ENCODE data around the gene DYNC1LI1. TPM values are rescaled to one million over a fixed set of nuclear protein-coding genes. Genes with fewer than 3 reads are reported as not detected.
A peak's percentile ranks its signal among the peaks of the same experiment; 100 is the strongest.
"Not testable (repeated sequence)": the region's sequence is repeated elsewhere in the genome, so short reads cannot be mapped to it uniquely, and the experiment has no call there.

The DYNC1LI1 gene
- total and polyA plus RNA-seq, 8 donors, result 32.6 to 44.2 (median 39.6) TPM

- DNase-seq, result no peak
- Histone ChIP-seq H3K27me3 (no peaks in the 10 kb centered on the region), H3K27ac (no peak overlapping the region), H3K4me3 (no peak overlapping the region), H3K4me1 (no peaks in the 10 kb centered on the region), H3K36me3 (no peaks in the 10 kb centered on the region), H3K9me3 (no peaks in the 10 kb centered on the region)
- ATAC-seq, result peak; percentile 52
- TF ChIP-seq, protein P1, sequence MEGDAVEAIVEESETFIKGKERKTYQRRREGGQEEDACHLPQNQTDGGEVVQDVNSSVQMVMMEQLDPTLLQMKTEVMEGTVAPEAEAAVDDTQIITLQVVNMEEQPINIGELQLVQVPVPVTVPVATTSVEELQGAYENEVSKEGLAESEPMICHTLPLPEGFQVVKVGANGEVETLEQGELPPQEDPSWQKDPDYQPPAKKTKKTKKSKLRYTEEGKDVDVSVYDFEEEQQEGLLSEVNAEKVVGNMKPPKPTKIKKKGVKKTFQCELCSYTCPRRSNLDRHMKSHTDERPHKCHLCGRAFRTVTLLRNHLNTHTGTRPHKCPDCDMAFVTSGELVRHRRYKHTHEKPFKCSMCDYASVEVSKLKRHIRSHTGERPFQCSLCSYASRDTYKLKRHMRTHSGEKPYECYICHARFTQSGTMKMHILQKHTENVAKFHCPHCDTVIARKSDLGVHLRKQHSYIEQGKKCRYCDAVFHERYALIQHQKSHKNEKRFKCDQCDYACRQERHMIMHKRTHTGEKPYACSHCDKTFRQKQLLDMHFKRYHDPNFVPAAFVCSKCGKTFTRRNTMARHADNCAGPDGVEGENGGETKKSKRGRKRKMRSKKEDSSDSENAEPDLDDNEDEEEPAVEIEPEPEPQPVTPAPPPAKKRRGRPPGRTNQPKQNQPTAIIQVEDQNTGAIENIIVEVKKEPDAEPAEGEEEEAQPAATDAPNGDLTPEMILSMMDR (IDR thresholded peaks at IDR 0.05), result no peak
- intact Hi-C loops (cut with DNase I), result no loop called here
Measured at GRCh38 chr3:32592011-32592410, 21.4 kb upstream of the DYNC1LI1 start.

GRCh38 chr3:32591186-32591585 lies 20.5 kb upstream of the DYNC1LI1 start:
- H3K27ac ChIP-seq, result no peak overlapping the region
- H3K4me3 ChIP-seq, result no peak overlapping the region
- H3K4me1 ChIP-seq, result no peaks in the 10 kb centered on the region
- H3K27me3 ChIP-seq, result no peaks in the 10 kb centered on the region
- intact Hi-C loops (cut with DNase I), result no loop called here
- DNase-seq, result no peak
- H3K36me3 ChIP-seq, result no peaks in the 10 kb centered on the region
- H3K9me3 ChIP-seq, result no peaks in the 10 kb centered on the region
- no peak for ATAC-seq
- TF ChIP-seq, protein P1 (IDR thresholded peaks at IDR 0.05), result no peak

DNA sequence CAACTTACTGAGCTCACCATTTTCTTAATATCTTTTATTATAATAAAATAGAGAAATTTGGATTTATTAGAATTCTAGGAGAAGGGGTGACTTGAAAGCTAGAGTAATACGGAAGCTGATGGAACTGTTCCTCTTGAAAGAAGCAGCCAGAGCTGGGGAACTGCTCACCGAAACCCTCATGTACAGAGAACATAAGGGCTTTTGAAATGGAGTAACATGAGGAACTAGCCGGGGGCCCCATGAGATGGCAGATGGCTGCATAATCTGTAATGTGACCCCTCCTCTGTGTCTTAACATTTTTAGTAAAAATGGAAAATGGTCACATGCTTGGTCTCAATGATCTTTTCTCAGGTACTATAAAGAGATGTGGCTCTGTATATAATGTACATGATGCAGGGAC lies 15.7 kb upstream of the DYNC1LI1 start:
- TF ChIP-seq, protein P1 (IDR thresholded peaks at IDR 0.05), result no peak
- ATAC-seq (no peak), DNase-seq (no peak)
- intact Hi-C loops (cut with DNase I), result no loop called here
- Histone ChIP-seq H3K36me3 (no peaks in the 10 kb centered on the region), H3K27ac (no peak overlapping the region), H3K9me3 (no peaks in the 10 kb centered on the region), H3K4me1 (no peaks in the 10 kb centered on the region), H3K27me3 (no peaks in the 10 kb centered on the region), H3K4me3 (no peak overlapping the region)

GRCh38 chr3:32584660-32585059 lies 14.0 kb upstream of the DYNC1LI1 start:
- no peaks in the 10 kb centered on the region for H3K36me3 ChIP-seq
- H3K27ac ChIP-seq, result no peak overlapping the region
- no peak overlapping the region for H3K4me3 ChIP-seq
- DNase-seq, result no peak
- H3K27me3 ChIP-seq, result no peaks in the 10 kb centered on the region
- H3K4me1 ChIP-seq, result no peaks in the 10 kb centered on the region
- no peaks in the 10 kb centered on the region for H3K9me3 ChIP-seq
- intact Hi-C loops (cut with DNase I), result no loop called here
- TF ChIP-seq, protein P1 (IDR thresholded peaks at IDR 0.05), result no peak
- ATAC-seq, result peak; percentile 38

GRCh38 chr3:32583708-32584107 lies 13.1 kb upstream of the DYNC1LI1 start:
- TF ChIP-seq, protein P1 (IDR thresholded peaks at IDR 0.05), result no peak
- Histone ChIP-seq H3K4me1 (no peaks in the 10 kb centered on the region), H3K27ac (no peak overlapping the region), H3K27me3 (no peaks in the 10 kb centered on the region), H3K36me3 (no peaks in the 10 kb centered on the region), H3K9me3 (no peaks in the 10 kb centered on the region), H3K4me3 (no peak overlapping the region)
- intact Hi-C loops (cut with DNase I), result no loop called here
- ATAC-seq (no peak), DNase-seq (no peak)

GRCh38 chr3:32578669-32579068 lies 8.0 kb upstream of the DYNC1LI1 start:
- H3K27me3 ChIP-seq; H3K4me3 ChIP-seq; ATAC-seq; H3K9me3 ChIP-seq; H3K36me3 ChIP-seq; H3K27ac ChIP-seq; intact Hi-C loops (cut with DNase I): not testable (repeated sequence)
- DNase-seq, result peak in 1 of 4 donors; percentile 76
- peaks cover 3 to 26% of the 10 kb centered on the region in 2 donors for H3K4me1 ChIP-seq

Data from left lung (tissue), 10 donors.